Activated B cell treated with CpG ODN at 0.5 μM for 24 hours (primary cell): Measurements from ENCODE around the gene PRICKLE3. TPM values are rescaled to one million over a fixed set of nuclear protein-coding genes. Genes with fewer than 3 reads are reported as not detected.

Source experiments
- ATAC-seq: fragments of 200-7000 bp; cut with Tn5 transposase; one replicate; pipeline ENCODE4 v1.10.0; 2021; ENCODE audit warnings: low read depth, mild to moderate bottlenecking, moderate library complexity
- CTCF ChIA-PET: fragments of 350-600 bp; sonication (Branson Sonifier 250); formaldehyde crosslinking; loops from one replicate; lab custom pipeline; 2021; ENCODE audit warnings: antibody characterized with exemption; lab: Charles Lee
- POLR2A ChIA-PET: fragments of 350-600 bp; sonication (Branson Sonifier 250); formaldehyde crosslinking; loops from one replicate; lab custom pipeline; 2021; ENCODE audit warnings: antibody characterized with exemption; lab: Charles Lee
- DNase-seq: peaks from one replicate; pipeline ENCODE4 v3.0.0; 2022
- H3K27ac Mint-ChIP-seq: one replicate; pipeline ENCODE4 v1.8.0; 2020; ENCODE audit warnings: mixed read lengths
- H3K27me3 Mint-ChIP-seq: one replicate; pipeline ENCODE4 v1.8.0; 2021; ENCODE audit warnings: mixed read lengths
- H3K36me3 Mint-ChIP-seq: one replicate; pipeline ENCODE4 v1.8.0; 2021; ENCODE audit warnings: low read depth, mixed read lengths
- H3K4me1 Mint-ChIP-seq: one replicate; pipeline ENCODE4 v1.8.0; 2021; ENCODE audit warnings: mixed read lengths
- H3K4me3 Mint-ChIP-seq: one replicate; pipeline ENCODE4 v1.8.0; 2020; ENCODE audit warnings: mild to moderate bottlenecking, mixed read lengths
- H3K9me3 Mint-ChIP-seq: one replicate; pipeline ENCODE4 v1.8.0; 2020; ENCODE audit warnings: mixed read lengths
- intact Hi-C: fragments of 100-400 bp; cut with micrococcal nuclease; formaldehyde crosslinking; loops from one replicate; pipeline ENCODE4 v1.15.1; 2024
- total RNA-seq: library from RNA; stranded (reverse); gene quantifications from 2 replicates; pipeline ENCODE4 v1.2.3, GENCODE V29; 2022
- TF ChIP-seq, protein P1 (sequence below): fragments of 200-600 bp; IDR thresholded peaks from one replicate; pipeline ENCODE4 v1.8.0; 2022; ENCODE audit warnings: antibody characterized with exemption, mild to moderate bottlenecking

PRICKLE3 gene
- total RNA-seq, 1 donor from 2014 or later: 11.8 TPM

GRCh38 chrX:49208399-49208798 is 22.2 kb upstream of the PRICKLE3 start:
- Mint-ChIP-seq H3K27me3 (no peaks in the 10 kb centered on the region), H3K4me1 (no peaks in the 10 kb centered on the region), H3K36me3 (no peaks in the 10 kb centered on the region), H3K9me3 (no peaks in the 10 kb centered on the region), H3K4me3 (no peak overlapping the region), H3K27ac (no peak overlapping the region)
- ChIA-PET CTCF (no interaction called here), POLR2A (interaction anchor here (0.7 kb wide), 1 partner anchor 42 kb away, joined by 3 read pairs; no protein-coding TSS in a partner anchor)
- ATAC-seq (no peak), DNase-seq (no peak)
- intact Hi-C loops: no loop called here
- TF ChIP-seq, protein P1, sequence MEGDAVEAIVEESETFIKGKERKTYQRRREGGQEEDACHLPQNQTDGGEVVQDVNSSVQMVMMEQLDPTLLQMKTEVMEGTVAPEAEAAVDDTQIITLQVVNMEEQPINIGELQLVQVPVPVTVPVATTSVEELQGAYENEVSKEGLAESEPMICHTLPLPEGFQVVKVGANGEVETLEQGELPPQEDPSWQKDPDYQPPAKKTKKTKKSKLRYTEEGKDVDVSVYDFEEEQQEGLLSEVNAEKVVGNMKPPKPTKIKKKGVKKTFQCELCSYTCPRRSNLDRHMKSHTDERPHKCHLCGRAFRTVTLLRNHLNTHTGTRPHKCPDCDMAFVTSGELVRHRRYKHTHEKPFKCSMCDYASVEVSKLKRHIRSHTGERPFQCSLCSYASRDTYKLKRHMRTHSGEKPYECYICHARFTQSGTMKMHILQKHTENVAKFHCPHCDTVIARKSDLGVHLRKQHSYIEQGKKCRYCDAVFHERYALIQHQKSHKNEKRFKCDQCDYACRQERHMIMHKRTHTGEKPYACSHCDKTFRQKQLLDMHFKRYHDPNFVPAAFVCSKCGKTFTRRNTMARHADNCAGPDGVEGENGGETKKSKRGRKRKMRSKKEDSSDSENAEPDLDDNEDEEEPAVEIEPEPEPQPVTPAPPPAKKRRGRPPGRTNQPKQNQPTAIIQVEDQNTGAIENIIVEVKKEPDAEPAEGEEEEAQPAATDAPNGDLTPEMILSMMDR: no peak

DNA sequence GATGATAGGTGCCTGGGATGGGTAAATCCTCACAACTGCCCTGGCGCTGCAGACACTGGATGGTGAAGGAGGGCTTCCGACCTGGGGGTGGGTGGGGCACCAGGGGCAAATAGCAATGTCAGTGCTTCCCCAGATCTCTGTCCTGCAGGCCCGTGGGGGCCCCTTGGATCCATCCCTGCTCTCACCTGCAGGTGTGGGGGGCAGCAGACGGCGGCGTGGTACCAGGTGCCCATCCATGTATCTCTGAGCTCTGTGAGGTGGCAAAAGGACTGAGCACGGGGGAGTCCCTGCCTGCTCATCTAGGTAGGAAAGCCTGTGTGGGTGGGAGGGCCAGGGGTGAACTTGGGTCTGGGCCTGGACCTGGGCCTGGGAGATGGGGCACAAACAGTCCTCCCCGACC is 20.4 kb upstream of the PRICKLE3 start:
- TF ChIP-seq, protein P1: no peak
- CTCF ChIA-PET: no interaction called here
- Mint-ChIP-seq H3K27ac (no peak overlapping the region), H3K27me3 (no peaks in the 10 kb centered on the region), H3K4me1 (no peaks in the 10 kb centered on the region), H3K4me3 (no peak overlapping the region), H3K9me3 (no peaks in the 10 kb centered on the region), H3K36me3 (no peaks in the 10 kb centered on the region)
- POLR2A ChIA-PET: no interaction called here
- intact Hi-C loops: no loop called here
- ATAC-seq (no peak), DNase-seq (no peak)

GRCh38 chrX:49205443-49205842 is 19.3 kb upstream of the PRICKLE3 start:
- Mint-ChIP-seq H3K4me3 (no peak overlapping the region), H3K4me1 (peaks cover 3% of the 10 kb centered on the region), H3K27me3 (no peaks in the 10 kb centered on the region), H3K36me3 (no peaks in the 10 kb centered on the region), H3K27ac (no peak overlapping the region), H3K9me3 (no peaks in the 10 kb centered on the region)
- TF ChIP-seq, protein P1: no peak
- intact Hi-C loops: no loop called here
- no peak for ATAC-seq
- CTCF ChIA-PET: no interaction called here
- POLR2A ChIA-PET: no interaction called here
- no peak for DNase-seq

- ATAC-seq: no peak
- H3K4me1 Mint-ChIP-seq: peaks cover 4% of the 10 kb centered on the region
- no peaks in the 10 kb centered on the region for H3K27me3 Mint-ChIP-seq
- intact Hi-C loops: no loop called here
- POLR2A ChIA-PET: no interaction called here
- no peak for DNase-seq
- H3K9me3 Mint-ChIP-seq: no peaks in the 10 kb centered on the region
- H3K4me3 Mint-ChIP-seq: no peak overlapping the region
- H3K36me3 Mint-ChIP-seq: no peaks in the 10 kb centered on the region
- CTCF ChIA-PET: no interaction called here
- TF ChIP-seq, protein P1: no peak
- H3K27ac Mint-ChIP-seq: no peak overlapping the region
Measured at GRCh38 chrX:49204709-49205108, 18.5 kb upstream of the PRICKLE3 start.

- ATAC-seq (no peak), DNase-seq (no peak)
- ChIA-PET CTCF (no interaction called here), POLR2A (no interaction called here)
- Mint-ChIP-seq H3K36me3 (no peaks in the 10 kb centered on the region), H3K27ac (no peak overlapping the region), H3K4me3 (no peak overlapping the region), H3K4me1 (peaks cover 4% of the 10 kb centered on the region), H3K9me3 (no peaks in the 10 kb centered on the region), H3K27me3 (no peaks in the 10 kb centered on the region)
- TF ChIP-seq, protein P1: no peak
- intact Hi-C loops: no loop called here
Measured at GRCh38 chrX:49204017-49204416, 17.8 kb upstream of the PRICKLE3 start.
